HepG2 (cell line): Measurements from ENCODE around the gene TKTL1. TPM values are rescaled to one million over a fixed set of nuclear protein-coding genes. Genes with fewer than 3 reads are reported as not detected.

Experiments
- AGO2 ChIP-seq: fragments of 200-400 bp; formaldehyde crosslinking; optimal IDR thresholded peaks from 2 replicates; pipeline ENCODE3; 2017; ENCODE audit warnings: mild to moderate bottlenecking, low read depth, low read length, moderate library complexity
- ATF1 ChIP-seq: IDR thresholded peaks from 2 replicates; pipeline ENCODE4 v1.6.1; 2016; ENCODE audit warnings: mild to moderate bottlenecking, control low read depth
- CREM ChIP-seq, 2 experiments: sonication (generic) in 1 of 2; formaldehyde crosslinking in 1 of 2; IDR thresholded peaks; 2 replicates each; pipeline versions ENCODE4 v1.4.0 to v1.6.1; 2016 to 2020; ENCODE audit warnings: antibody characterized with exemption in 1 of 2, mild to moderate bottlenecking in 1 of 2, missing genetic modification reagents in 1 of 2
- GTF3A ChIP-seq: sonication (generic); formaldehyde crosslinking; conservative IDR thresholded peaks from 2 replicates; pipeline ENCODE4 v1.4.0; 2020; ENCODE audit warnings: mild to moderate bottlenecking, missing genetic modification reagents
- KDM4B ChIP-seq: sonication (generic); formaldehyde crosslinking; IDR thresholded peaks from 2 replicates; pipeline ENCODE4 v1.4.0; 2020; ENCODE audit warnings: missing genetic modification reagents
- MAFF ChIP-seq: IDR thresholded peaks from 2 replicates; pipeline ENCODE4 v1.6.1; 2011; ENCODE audit warnings: low read depth, low read length, improper control_type of control experiment
- MIER2 ChIP-seq: IDR thresholded peaks from 2 replicates; pipeline ENCODE4 v1.6.1; 2016; ENCODE audit warnings: missing biosample characterization, missing genetic modification reagents
- NR3C1 ChIP-seq: sonication (generic); formaldehyde crosslinking; IDR thresholded peaks from 2 replicates; pipeline ENCODE4 v1.4.0; 2020; ENCODE audit warnings: missing genetic modification reagents
- POGZ ChIP-seq: sonication (generic); formaldehyde crosslinking; IDR thresholded peaks from 2 replicates; pipeline ENCODE4 v1.4.0; 2020; ENCODE audit warnings: mild to moderate bottlenecking, missing genetic modification reagents
- POLR2AphosphoS2 ChIP-seq: IDR thresholded peaks from 2 replicates; pipeline ENCODE4 v1.6.1; 2011; ENCODE audit warnings: low read depth, low read length, improper control_type of control experiment
- RARA ChIP-seq: IDR thresholded peaks from 2 replicates; pipeline ENCODE4 v1.6.1; 2016; ENCODE audit warnings: missing genetic modification reagents, missing compliant biosample characterization
- RBFOX2 ChIP-seq: fragments of 200-400 bp; formaldehyde crosslinking; IDR thresholded peaks from 2 replicates; pipeline ENCODE4 v1.6.1; 2017; ENCODE audit warnings: low read depth, mild to moderate bottlenecking, low read length
- TARDBP ChIP-seq: sonication (generic); formaldehyde crosslinking; IDR thresholded peaks from 2 replicates; pipeline ENCODE4 v1.8.0; 2022; ENCODE audit warnings: mild to moderate bottlenecking, missing genetic modification reagents
- TCF7 ChIP-seq: sonication (generic); IDR thresholded peaks from 2 replicates; pipeline ENCODE4 v1.6.1; 2016; ENCODE audit warnings: antibody characterized with exemption, low read depth
- THAP11 ChIP-seq: IDR thresholded peaks from 2 replicates; pipeline ENCODE4 v1.6.1; 2016; ENCODE audit warnings: missing biosample characterization, missing genetic modification reagents
- WIZ ChIP-seq: sonication (generic); formaldehyde crosslinking; IDR thresholded peaks from 2 replicates; pipeline ENCODE4 v1.5.1; 2020; ENCODE audit warnings: mild to moderate bottlenecking, missing genetic modification reagents
- ZBTB42 ChIP-seq: sonication (generic); formaldehyde crosslinking; IDR thresholded peaks from 2 replicates; pipeline ENCODE4 v1.5.0; 2020; ENCODE audit warnings: mild to moderate bottlenecking, missing genetic modification reagents
- ZFP36L2 ChIP-seq: sonication (generic); formaldehyde crosslinking; IDR thresholded peaks from 2 replicates; pipeline ENCODE4 v1.4.0; 2020; ENCODE audit warnings: missing genetic modification reagents
- ZFYVE20 ChIP-seq: sonication (generic); formaldehyde crosslinking; IDR thresholded peaks from 2 replicates; pipeline ENCODE4 v1.8.0; 2023; ENCODE audit warnings: low read depth, mild to moderate bottlenecking, moderate library complexity, missing genetic modification reagents, borderline replicate concordance
- ZMAT3 ChIP-seq: sonication (generic); formaldehyde crosslinking; conservative IDR thresholded peaks from 2 replicates; pipeline ENCODE4 v1.7.0; 2021; ENCODE audit warnings: missing genetic modification reagents
- ZNF230 ChIP-seq: sonication (generic); formaldehyde crosslinking; IDR thresholded peaks from 2 replicates; pipeline ENCODE4 v1.4.0; 2020; ENCODE audit warnings: mild to moderate bottlenecking, missing genetic modification reagents
- ZNF639 ChIP-seq: conservative IDR thresholded peaks from 2 replicates; pipeline ENCODE4 v1.6.1; 2018; ENCODE audit warnings: missing genetic modification reagents
- ZNF768 ChIP-seq: sonication (generic); formaldehyde crosslinking; IDR thresholded peaks from 2 replicates; pipeline ENCODE4 v1.4.0; 2020; ENCODE audit warnings: missing genetic modification reagents
- ZNF816 ChIP-seq: sonication (generic); formaldehyde crosslinking; IDR thresholded peaks from 2 replicates; pipeline ENCODE4 v1.8.0; 2022; ENCODE audit warnings: missing genetic modification reagents, mild to moderate bottlenecking, borderline replicate concordance
- ZSCAN12 ChIP-seq: sonication (generic); formaldehyde crosslinking; IDR thresholded peaks from 2 replicates; pipeline ENCODE4 v1.9.0; 2021; ENCODE audit warnings: mild to moderate bottlenecking, missing genetic modification reagents
- polyA plus RNA-seq, 8 experiments: library from polyadenylated mRNA; depleted of rRNA in 3 of 8; stranded (reverse) in 7 of 8; unstranded in 1 of 8; fragments of >200 nt; fragmentation: Illumina TruSeq in 4 of 8; extraction: Trizol in 4 of 8; gene quantifications; 2 replicates each; pipeline versions ENCODE4 v1.2.1 to v1.2.3, GENCODE V29; 2011 to 2016; ENCODE audit warnings: low read depth in 4 of 8, missing spikeins in 1 of 8, mixed read lengths in 1 of 8; ENCODE audit not compliant: insufficient read depth in 1 of 8
- total RNA-seq, 5 experiments: library from RNA; depleted of rRNA; stranded (reverse); fragments of >200 nt; fragmentation: Illumina TruSeq; extraction: Trizol; gene quantifications; 2 replicates each; pipeline ENCODE4 v1.2.3, GENCODE V29; 2016; ENCODE audit warnings: low read depth in 1 of 5
- TF ChIP-seq, protein P1 (sequence below): sonication (generic); formaldehyde crosslinking; IDR thresholded peaks from 2 replicates; pipeline ENCODE4 v1.9.0; 2021; ENCODE audit warnings: missing genetic modification reagents, borderline replicate concordance
- TF ChIP-seq, protein P2 (sequence below): sonication (generic); formaldehyde crosslinking; IDR thresholded peaks from 2 replicates; pipeline ENCODE4 v1.4.0; 2020; ENCODE audit warnings: missing genetic modification reagents, borderline replicate concordance

The TKTL1 gene
- total and polyA plus RNA-seq, 2 of the 13 experiments (the other 11 are each of a cell fraction or from before 2014, with no cell fraction given), result not detected

DNA sequence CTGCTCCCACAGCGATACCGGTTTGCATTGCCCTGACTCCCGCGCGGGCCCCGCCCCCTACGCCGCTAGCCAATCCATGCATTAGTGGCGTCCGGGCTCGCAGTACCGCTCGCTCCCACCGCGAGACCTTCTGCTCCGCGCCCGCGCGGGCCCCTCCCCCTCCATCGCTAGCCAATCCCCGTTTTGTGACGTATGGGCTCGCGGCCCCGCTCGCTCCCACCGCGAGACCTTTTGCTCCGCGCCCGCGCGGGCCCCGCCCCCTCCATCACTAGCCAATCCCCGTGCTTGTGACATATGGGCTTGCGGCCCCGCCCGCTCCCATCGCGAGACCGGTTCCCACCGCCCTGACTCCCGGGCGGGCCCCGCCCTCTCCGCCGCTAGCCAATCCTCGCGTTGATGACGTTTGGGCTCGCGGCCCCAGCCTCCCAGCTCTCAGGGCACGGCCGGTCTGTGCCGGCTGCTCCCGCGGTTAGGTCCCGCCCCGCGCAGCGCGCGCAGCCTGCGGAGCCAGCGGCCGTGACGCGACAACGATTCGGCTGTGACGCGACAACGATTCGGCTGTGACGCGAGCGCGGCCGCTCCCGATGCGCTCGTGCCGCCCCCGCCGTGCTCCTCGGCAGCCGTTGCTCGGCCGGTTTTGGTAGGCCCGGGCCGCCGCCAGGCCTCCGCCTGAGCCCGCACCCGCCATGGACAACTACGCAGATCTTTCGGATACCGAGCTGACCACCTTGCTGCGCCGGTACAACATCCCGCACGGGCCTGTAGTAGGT lies 83.4 kb downstream of the TKTL1 start, which contains the start of gene EMD (continued):
- no peak for TF ChIP-seq ZNF816 (CRISPR knock-in tag)
- TF ChIP-seq GTF3A (CRISPR knock-in tag), result no peak
- no peak for TF ChIP-seq MIER2 (CRISPR knock-in tag)
- peak; percentile 52 for TF ChIP-seq RBFOX2
- TF ChIP-seq, protein P1, sequence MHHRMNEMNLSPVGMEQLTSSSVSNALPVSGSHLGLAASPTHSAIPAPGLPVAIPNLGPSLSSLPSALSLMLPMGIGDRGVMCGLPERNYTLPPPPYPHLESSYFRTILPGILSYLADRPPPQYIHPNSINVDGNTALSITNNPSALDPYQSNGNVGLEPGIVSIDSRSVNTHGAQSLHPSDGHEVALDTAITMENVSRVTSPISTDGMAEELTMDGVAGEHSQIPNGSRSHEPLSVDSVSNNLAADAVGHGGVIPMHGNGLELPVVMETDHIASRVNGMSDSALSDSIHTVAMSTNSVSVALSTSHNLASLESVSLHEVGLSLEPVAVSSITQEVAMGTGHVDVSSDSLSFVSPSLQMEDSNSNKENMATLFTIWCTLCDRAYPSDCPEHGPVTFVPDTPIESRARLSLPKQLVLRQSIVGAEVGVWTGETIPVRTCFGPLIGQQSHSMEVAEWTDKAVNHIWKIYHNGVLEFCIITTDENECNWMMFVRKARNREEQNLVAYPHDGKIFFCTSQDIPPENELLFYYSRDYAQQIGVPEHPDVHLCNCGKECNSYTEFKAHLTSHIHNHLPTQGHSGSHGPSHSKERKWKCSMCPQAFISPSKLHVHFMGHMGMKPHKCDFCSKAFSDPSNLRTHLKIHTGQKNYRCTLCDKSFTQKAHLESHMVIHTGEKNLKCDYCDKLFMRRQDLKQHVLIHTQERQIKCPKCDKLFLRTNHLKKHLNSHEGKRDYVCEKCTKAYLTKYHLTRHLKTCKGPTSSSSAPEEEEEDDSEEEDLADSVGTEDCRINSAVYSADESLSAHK (CRISPR knock-in tag), result no peak
- TF ChIP-seq WIZ (CRISPR knock-in tag), result no peak
- TF ChIP-seq ZMAT3, result no peak
- no peak for TF ChIP-seq POGZ (CRISPR knock-in tag)
- no peak for TF ChIP-seq NR3C1 (CRISPR knock-in tag)
- TF ChIP-seq, protein P2, sequence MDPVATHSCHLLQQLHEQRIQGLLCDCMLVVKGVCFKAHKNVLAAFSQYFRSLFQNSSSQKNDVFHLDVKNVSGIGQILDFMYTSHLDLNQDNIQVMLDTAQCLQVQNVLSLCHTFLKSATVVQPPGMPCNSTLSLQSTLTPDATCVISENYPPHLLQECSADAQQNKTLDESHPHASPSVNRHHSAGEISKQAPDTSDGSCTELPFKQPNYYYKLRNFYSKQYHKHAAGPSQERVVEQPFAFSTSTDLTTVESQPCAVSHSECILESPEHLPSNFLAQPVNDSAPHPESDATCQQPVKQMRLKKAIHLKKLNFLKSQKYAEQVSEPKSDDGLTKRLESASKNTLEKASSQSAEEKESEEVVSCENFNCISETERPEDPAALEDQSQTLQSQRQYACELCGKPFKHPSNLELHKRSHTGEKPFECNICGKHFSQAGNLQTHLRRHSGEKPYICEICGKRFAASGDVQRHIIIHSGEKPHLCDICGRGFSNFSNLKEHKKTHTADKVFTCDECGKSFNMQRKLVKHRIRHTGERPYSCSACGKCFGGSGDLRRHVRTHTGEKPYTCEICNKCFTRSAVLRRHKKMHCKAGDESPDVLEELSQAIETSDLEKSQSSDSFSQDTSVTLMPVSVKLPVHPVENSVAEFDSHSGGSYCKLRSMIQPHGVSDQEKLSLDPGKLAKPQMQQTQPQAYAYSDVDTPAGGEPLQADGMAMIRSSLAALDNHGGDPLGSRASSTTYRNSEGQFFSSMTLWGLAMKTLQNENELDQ (CRISPR knock-in tag), result no peak
- TF ChIP-seq ZSCAN12 (CRISPR knock-in tag), result no peak
- TF ChIP-seq KDM4B (CRISPR knock-in tag), result no peak
- TF ChIP-seq ZNF768 (CRISPR knock-in tag), result peak; percentile 43; the same call in 1 of the 2 replicates
- TF ChIP-seq TARDBP (CRISPR knock-in tag), result no peak
- no peak for TF ChIP-seq ZFP36L2 (CRISPR knock-in tag)
- 0 out of 2 replicates have a peak, but pooled peaks have one; percentile 16 for TF ChIP-seq ZNF639 (CRISPR knock-in tag)
- TF ChIP-seq AGO2, result peak; percentile 39
- TF ChIP-seq TCF7, result no peak
- peak; percentile 60; the same call in 1 of the 2 replicates for TF ChIP-seq ATF1
- TF ChIP-seq POLR2AphosphoS2, result no peak
- peak; percentile 59 for TF ChIP-seq THAP11
- TF ChIP-seq RARA (CRISPR knock-in tag), result no peak
- TF ChIP-seq ZNF230 (CRISPR knock-in tag), result no peak
- no peak for TF ChIP-seq ZBTB42 (CRISPR knock-in tag)
- TF ChIP-seq CREM (IDR thresholded peaks at IDR 0.05), result peak; percentile 40; the same call in 1 of the 2 replicates
- no peak for TF ChIP-seq CREM (CRISPR knock-in tag; IDR thresholded peaks at IDR 0.05)
- no peak for TF ChIP-seq MAFF
- TF ChIP-seq ZFYVE20 (CRISPR knock-in tag), result no peak
